ENCODE results near the gene CD37.

GRCh38 chr19:49344505-49345423, 9.6 kb downstream of the CD37 start:
- TF ChIP-seq CTCF (IDR thresholded peaks at IDR 0.05), result no peak
- no peak for TF ChIP-seq POLR2A (IDR thresholded peaks at IDR 0.05)

Data from breast epithelium (tissue), 3 donors.